ENCODE data around the gene YTHDC2.

DNA sequence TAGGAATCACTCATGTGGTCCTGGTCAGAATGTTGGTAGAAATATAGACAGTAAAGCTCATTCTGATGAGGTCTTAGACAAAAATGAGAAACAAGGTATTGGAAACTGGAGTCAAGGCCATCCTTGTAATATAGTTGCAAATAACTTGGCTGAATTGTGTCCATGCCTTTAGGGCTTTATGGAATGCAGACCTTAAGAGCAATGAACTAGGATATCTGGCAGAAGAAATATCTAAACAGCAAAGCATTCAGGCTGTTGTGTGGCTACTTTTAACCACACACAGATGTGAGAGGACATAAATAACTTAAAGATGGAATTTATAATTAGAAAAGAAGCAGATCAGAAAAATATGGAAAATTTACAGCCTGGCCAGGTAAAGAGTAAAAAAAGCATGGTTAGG, 128.2 kb downstream of the YTHDC2 start:
- TF ChIP-seq POLR2A (IDR thresholded peaks at IDR 0.05) = no peak
- TF ChIP-seq, protein P1, sequence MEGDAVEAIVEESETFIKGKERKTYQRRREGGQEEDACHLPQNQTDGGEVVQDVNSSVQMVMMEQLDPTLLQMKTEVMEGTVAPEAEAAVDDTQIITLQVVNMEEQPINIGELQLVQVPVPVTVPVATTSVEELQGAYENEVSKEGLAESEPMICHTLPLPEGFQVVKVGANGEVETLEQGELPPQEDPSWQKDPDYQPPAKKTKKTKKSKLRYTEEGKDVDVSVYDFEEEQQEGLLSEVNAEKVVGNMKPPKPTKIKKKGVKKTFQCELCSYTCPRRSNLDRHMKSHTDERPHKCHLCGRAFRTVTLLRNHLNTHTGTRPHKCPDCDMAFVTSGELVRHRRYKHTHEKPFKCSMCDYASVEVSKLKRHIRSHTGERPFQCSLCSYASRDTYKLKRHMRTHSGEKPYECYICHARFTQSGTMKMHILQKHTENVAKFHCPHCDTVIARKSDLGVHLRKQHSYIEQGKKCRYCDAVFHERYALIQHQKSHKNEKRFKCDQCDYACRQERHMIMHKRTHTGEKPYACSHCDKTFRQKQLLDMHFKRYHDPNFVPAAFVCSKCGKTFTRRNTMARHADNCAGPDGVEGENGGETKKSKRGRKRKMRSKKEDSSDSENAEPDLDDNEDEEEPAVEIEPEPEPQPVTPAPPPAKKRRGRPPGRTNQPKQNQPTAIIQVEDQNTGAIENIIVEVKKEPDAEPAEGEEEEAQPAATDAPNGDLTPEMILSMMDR (IDR thresholded peaks at IDR 0.05) = no peak
- no peak for TF ChIP-seq EP300 (IDR thresholded peaks at IDR 0.05)
- no peak for TF ChIP-seq POLR2AphosphoS5 (IDR thresholded peaks at IDR 0.05)

Measured in upper lobe of left lung (tissue), 4 donors.